Loucy (cell line): ENCODE data around the gene GOLGA5.

Source experiments
- H2AFZ ChIP-seq: fragments of 200-600 bp; sonication (generic); 2 replicates; pipeline ENCODE4 v1.6.0; 2016; ENCODE audit warnings: antibody characterized with exemption, mild to moderate bottlenecking, low read length, moderate library complexity
- H3F3A ChIP-seq: fragments of 200-600 bp; 2 replicates; pipeline ENCODE4 v1.6.0; 2016; ENCODE audit warnings: antibody characterized with exemption, low read depth, mild to moderate bottlenecking
- H3K27me3 ChIP-seq: fragments of 200-600 bp; sonication (generic); 2 replicates; pipeline ENCODE4 v1.6.1; 2014; ENCODE audit warnings: low read length, mild to moderate bottlenecking; ENCODE audit not compliant: insufficient read depth, poor library complexity, severe bottlenecking
- H3K36me3 ChIP-seq: fragments of 200-600 bp; sonication (generic); 2 replicates; pipeline ENCODE4 v1.6.1; 2016; ENCODE audit warnings: low read length; ENCODE audit not compliant: insufficient read depth
- H3K4me1 ChIP-seq: fragments of 200-600 bp; sonication (generic); 2 replicates; pipeline ENCODE4 v1.5.1; 2014; ENCODE audit warnings: low read length, mild to moderate bottlenecking; ENCODE audit not compliant: insufficient read depth, poor library complexity, severe bottlenecking
- H3K4me2 ChIP-seq: fragments of 200-600 bp; sonication (generic); 2 replicates; pipeline ENCODE4 v1.6.0; 2014; ENCODE audit warnings: antibody characterized with exemption, low read length, low read depth, mild to moderate bottlenecking; ENCODE audit not compliant: poor library complexity, severe bottlenecking
- H3K4me3 ChIP-seq: fragments of 200-600 bp; sonication (generic); 2 replicates; pipeline ENCODE4 v1.5.1; 2014; ENCODE audit warnings: low read length, mild to moderate bottlenecking, mixed read lengths; ENCODE audit not compliant: poor library complexity, severe bottlenecking
- H3K79me2 ChIP-seq: fragments of 200-600 bp; sonication (generic); 2 replicates; pipeline ENCODE4 v1.6.1; 2014; ENCODE audit warnings: low read length; ENCODE audit not compliant: insufficient read depth
- H3K9ac ChIP-seq: fragments of 200-600 bp; sonication (generic); 2 replicates; pipeline ENCODE4 v1.6.0; 2014; ENCODE audit warnings: mild to moderate bottlenecking, low read depth, low read length, moderate library complexity; ENCODE audit not compliant: poor library complexity, severe bottlenecking
- H3K9me2 ChIP-seq: fragments of 200-600 bp; sonication (generic); replicated peaks from 2 replicates; pipeline ENCODE4 v1.6.1; 2016; ENCODE audit warnings: low read depth, low read length, mixed read lengths
- H3K9me3 ChIP-seq: fragments of 200-600 bp; sonication (generic); 2 replicates; pipeline ENCODE4 v1.6.1; 2014; ENCODE audit warnings: mild to moderate bottlenecking, antibody characterized with exemption, low read length, low read depth; ENCODE audit not compliant: insufficient read depth
- H4K20me1 ChIP-seq: fragments of 200-600 bp; sonication (generic); 2 replicates; pipeline ENCODE4 v1.6.0; 2014; ENCODE audit warnings: antibody characterized with exemption, low read length, mild to moderate bottlenecking; ENCODE audit not compliant: insufficient read depth, poor library complexity, severe bottlenecking
- CTCF ChIP-seq: fragments of 200-600 bp; sonication (generic); conservative IDR thresholded peaks from 2 replicates; pipeline ENCODE4 v1.5.1; 2014; ENCODE audit warnings: mild to moderate bottlenecking, antibody characterized with exemption, low read length
- EZH2phosphoT487 ChIP-seq: fragments of 200-600 bp; IDR thresholded peaks from 2 replicates; pipeline ENCODE4 v1.6.1; 2018; ENCODE audit warnings: antibody characterized with exemption, mild to moderate bottlenecking, moderate library complexity, borderline replicate concordance

GOLGA5 gene

DNA sequence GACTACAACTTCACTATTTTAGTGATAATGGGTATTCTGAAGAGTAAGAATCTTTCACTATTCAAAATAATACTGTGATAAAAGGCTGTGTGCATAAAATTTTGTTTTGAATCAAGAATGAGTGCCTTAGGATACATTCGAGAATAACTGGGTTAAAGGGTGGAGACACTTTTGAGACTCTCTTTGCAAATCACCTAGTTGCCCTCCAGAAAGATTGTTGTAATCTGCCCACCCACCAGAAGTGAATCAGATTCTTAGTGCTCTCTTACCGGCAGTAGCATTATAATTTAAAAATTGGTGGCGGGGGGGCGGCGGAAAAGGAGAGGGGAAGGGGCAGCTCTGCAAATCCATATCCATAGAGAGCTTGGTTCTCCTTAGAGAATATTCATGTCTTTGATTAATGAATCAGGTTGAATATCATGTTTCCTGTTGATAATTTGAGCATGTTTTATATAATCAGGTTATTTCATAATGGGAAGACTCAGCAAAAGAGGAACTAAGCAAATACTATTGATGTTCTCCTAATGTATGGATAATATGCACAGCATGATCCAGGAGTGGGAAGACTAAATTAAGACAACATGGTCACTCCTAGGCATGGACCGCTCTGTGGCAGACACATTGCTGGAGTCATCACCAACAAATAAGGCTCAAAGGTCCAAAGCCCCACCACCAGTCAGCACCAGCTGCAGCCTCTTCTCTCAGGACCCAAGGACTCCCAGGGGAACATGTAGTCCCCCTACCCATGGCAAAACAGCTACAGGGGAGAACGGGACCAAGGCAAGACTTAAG, 66.1 kb downstream of the GOLGA5 start:
- no peaks in the 10 kb centered on the region for H3K9me3 ChIP-seq
- TF ChIP-seq CTCF (no peak), EZH2phosphoT487 (no peak)
- no peaks in the 10 kb centered on the region for H4K20me1 ChIP-seq
- H3K36me3 ChIP-seq = no peaks in the 10 kb centered on the region
- H2AFZ ChIP-seq = no peak overlapping the region
- no peaks in the 10 kb centered on the region for H3K9me2 ChIP-seq
- no peak overlapping the region for H3K4me2 ChIP-seq
- H3K79me2 ChIP-seq = no peaks in the 10 kb centered on the region
- H3K4me3 ChIP-seq = no peak overlapping the region
- H3F3A ChIP-seq = no peaks in the 10 kb centered on the region
- H3K9ac ChIP-seq = no peak overlapping the region
- H3K4me1 ChIP-seq = no peaks in the 10 kb centered on the region
- H3K27me3 ChIP-seq = no peaks in the 10 kb centered on the region

GRCh38 chr14:92861856-92862745, 68.0 kb downstream of the GOLGA5 start:
- Histone ChIP-seq H4K20me1 (no peaks in the 10 kb centered on the region), H3F3A (no peaks in the 10 kb centered on the region), H3K36me3 (no peaks in the 10 kb centered on the region), H3K79me2 (no peaks in the 10 kb centered on the region), H3K4me1 (no peaks in the 10 kb centered on the region), H3K9me3 (no peaks in the 10 kb centered on the region), H3K27me3 (no peaks in the 10 kb centered on the region), H3K4me3 (no peak overlapping the region), H3K4me2 (no peak overlapping the region), H2AFZ (no peak overlapping the region), H3K9me2 (no peaks in the 10 kb centered on the region), H3K9ac (no peak overlapping the region)
- TF ChIP-seq EZH2phosphoT487 (no peak), CTCF (no peak)

DNA sequence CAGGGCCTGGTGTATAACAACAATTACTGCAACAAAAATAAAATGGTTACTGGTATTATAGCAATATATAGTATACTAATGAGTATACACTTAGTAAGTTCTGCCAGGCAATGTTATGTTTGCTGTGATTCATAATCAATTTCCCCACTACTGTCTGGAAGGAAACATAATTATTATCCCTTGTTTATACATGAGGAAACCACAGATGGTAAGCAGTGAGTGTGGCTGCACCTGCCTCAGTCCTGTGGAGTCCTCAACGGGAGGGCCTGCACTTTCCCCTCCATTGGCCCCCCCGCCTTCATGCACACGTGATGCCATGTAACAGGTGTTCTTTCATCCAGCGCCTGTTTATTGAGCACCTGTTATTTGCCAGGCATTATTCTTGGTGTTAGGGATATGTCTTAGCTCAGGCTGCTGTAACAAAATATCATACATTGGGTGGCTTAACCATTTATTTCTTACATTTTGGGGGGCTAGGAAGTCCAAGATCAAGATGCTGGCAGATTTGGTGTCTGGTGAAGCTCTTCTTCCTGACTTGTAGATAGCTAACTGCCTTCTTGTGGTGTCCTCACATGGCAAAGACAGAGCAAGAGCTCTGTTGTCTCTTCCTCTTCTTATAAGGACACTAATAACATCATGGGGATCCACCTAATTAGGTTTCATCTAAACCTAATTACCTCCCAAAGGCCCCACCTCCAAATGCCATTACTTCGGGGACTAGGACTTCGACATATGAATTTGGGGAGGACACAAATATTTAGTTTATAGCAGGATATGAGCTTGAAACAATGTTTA, 69.4 kb downstream of the GOLGA5 start:
- no peaks in the 10 kb centered on the region for H3F3A ChIP-seq

More for the DNA sequence above, 69.4 kb downstream of the GOLGA5 start:
- no peak overlapping the region for H3K4me3 ChIP-seq
- H3K9me3 ChIP-seq = no peaks in the 10 kb centered on the region
- H3K27me3 ChIP-seq = no peaks in the 10 kb centered on the region
- H2AFZ ChIP-seq = no peak overlapping the region
- H3K79me2 ChIP-seq = no peaks in the 10 kb centered on the region
- no peaks in the 10 kb centered on the region for H4K20me1 ChIP-seq
- no peaks in the 10 kb centered on the region for H3K9me2 ChIP-seq
- H3K4me2 ChIP-seq = no peak overlapping the region
- H3K36me3 ChIP-seq = no peaks in the 10 kb centered on the region
- TF ChIP-seq EZH2phosphoT487 (no peak), CTCF (no peak)
- H3K9ac ChIP-seq = no peak overlapping the region
- no peaks in the 10 kb centered on the region for H3K4me1 ChIP-seq
